SK-N-SH treated with all-trans-retinoic acid at 6 μM for 48 hours (cell line): ENCODE data around the gene GOLGA6L7.
"Not testable (repeated sequence)": the region's sequence is repeated elsewhere in the genome, so short reads cannot be mapped to it uniquely, and the experiment has no call there.

Experiments used
- CSRNP3 ChIP-seq: fragments of 250-450 bp; sonication (Bioruptor Pico); IDR thresholded peaks from 2 replicates; pipeline ENCODE4 v1.5.1; 2021; ENCODE audit warnings: mild to moderate bottlenecking, moderate library complexity
- GLIS3 ChIP-seq: fragments of 250-450 bp; sonication (Bioruptor Pico); IDR thresholded peaks from 2 replicates; pipeline ENCODE4 v1.5.0; 2020; ENCODE audit warnings: mild to moderate bottlenecking, moderate library complexity
- PATZ1 ChIP-seq: fragments of 250-450 bp; sonication (Bioruptor Pico); IDR thresholded peaks from 2 replicates; pipeline ENCODE4 v1.8.0; 2020; ENCODE audit warnings: mild to moderate bottlenecking, moderate library complexity, borderline replicate concordance
- RARB ChIP-seq: fragments of 250-450 bp; sonication (Bioruptor Pico); IDR thresholded peaks from 2 replicates; pipeline ENCODE4 v1.8.0; 2021; ENCODE audit warnings: mild to moderate bottlenecking, moderate library complexity
- TCF4 ChIP-seq: fragments of 250-450 bp; sonication (Bioruptor Pico); IDR thresholded peaks from 2 replicates; pipeline ENCODE4 v1.8.0; 2021; ENCODE audit warnings: mild to moderate bottlenecking, moderate library complexity, borderline replicate concordance
- ZFP30 ChIP-seq: fragments of 450-650 bp; formaldehyde crosslinking; IDR thresholded peaks from 2 replicates; pipeline ENCODE4 v1.5.0; 2022; ENCODE audit warnings: mild to moderate bottlenecking, moderate library complexity

DNA sequence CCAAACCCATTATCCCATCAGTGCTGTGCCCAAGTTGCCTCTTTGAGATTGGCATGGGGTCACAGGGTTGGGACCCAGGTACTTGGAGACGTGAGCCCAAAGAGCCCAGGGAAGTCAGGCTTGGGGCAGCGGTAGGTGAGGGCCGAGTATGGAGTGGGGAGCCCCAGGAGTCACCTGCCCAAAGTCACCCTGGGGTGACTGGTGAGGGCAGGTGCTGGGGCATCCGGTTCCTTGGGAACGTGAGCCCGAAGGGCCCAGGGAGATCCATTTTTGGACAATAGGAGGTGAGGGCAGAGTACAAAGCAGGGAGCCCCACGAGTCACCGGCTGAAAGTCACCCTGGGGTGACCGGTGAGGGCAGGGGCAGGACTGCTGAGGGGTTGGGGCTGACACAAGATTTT lies 485 bp downstream of the GOLGA6L7 start:
- TF ChIP-seq CSRNP3 (CRISPR knock-in tag); ZFP30 (CRISPR knock-in tag); GLIS3 (CRISPR knock-in tag); TCF4 (CRISPR knock-in tag); RARB; PATZ1 (CRISPR knock-in tag): not testable (repeated sequence)
